ENCODE measurements around the gene ERVK3-1.
A peak's percentile ranks its signal among the peaks of the same experiment; 100 is the strongest.

ERVK3-1 gene

GRCh38 chr19:58357481-58358145 is 52.4 kb downstream of the ERVK3-1 start:
- no peak for DNase-seq (ENCODE audit: extremely low read depth in 1 of 2, low read depth in 1 of 2)

DNA sequence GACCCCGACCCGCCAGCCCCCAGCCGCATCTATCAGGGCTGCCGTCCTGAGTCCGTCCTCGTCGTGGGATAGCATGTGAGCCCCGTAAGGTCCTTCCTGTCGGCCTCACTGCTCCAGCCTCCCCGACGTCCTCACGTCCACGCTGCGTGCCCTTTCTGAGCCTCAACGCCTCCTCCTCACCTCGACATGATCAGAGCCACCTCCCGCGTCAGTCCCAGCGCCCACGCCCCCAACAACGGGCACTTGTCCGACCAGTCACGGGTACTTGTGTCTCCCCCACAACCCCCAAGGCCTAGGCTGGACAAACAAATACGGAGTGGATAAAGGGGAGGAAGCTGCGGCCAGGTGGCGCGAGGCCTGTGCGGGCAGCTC is 56.7 kb downstream of the ERVK3-1 start:
- peak in 1 of 2 donors; percentile 47 for DNase-seq (ENCODE audit: extremely low read depth in 1 of 2, low read depth in 1 of 2)

DNA sequence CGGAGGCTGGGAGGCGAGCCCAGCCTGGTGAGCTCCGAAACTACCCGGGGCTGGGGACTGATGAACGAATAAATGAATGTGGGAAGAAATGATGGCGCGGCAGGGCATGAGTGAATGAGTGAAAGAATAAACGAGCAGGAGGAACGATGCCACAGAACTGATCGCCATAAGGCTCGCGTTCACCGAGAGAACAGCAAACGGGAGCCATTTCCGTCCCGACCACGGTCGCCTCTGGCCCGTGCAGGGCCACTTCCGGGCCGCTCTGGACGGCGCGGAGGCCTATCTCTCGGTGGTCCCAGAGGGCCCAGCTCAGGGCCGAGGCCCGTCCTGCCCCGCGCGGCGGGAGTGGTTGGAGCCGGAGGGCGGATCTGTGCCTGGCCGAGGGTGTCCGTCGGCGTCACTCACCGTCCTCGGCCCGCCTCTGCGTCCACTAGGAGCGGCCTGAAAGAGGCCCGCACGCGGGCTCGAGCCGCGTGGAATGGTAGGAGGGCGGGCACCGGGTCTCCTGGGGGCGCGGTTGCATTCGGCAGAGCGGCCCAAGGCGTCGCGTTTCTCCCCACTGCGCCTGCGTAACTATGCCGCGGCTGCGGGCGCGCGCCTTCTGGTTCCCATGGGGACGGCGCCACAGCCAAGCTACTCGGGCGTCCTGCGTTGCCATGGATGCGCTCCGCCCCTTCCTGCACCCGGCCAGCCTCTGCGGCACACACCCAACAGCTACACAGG is 57.3 kb downstream of the ERVK3-1 start, which contains the start of gene ZNF497:
Gene ZNF497, minus strand, starts transcription at position 480 of the 723 bp plus-strand sequence. CDS start 5,116 bp downstream, outside the sequence.
- peak; percentile 95 to 98 for DNase-seq (ENCODE audit: extremely low read depth in 1 of 2, low read depth in 1 of 2)

DNA sequence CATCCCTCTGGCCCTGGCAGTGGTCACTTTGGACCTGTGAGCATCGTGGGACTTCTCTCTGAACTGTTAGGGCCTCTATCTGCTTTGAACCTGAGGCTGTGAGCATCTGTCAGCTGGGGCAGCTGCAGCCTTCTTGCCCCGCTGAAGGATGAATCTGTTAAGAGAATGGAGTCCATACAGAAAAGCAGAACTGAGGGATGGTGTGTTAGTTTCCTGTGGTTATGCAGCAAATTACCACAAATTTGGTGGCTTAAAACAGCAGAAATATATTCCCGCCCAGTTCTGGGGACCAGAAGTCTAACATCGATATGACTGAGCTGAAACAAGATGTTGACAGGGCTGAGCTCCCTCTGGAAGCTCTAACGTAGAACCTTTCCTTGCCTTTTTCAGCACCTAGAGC is 59.0 kb downstream of the ERVK3-1 start:
- DNase-seq (ENCODE audit: extremely low read depth in 1 of 2, low read depth in 1 of 2): no peak
